Measurements from ENCODE around the gene FUT3.
"Not testable (repeated sequence)": the region's sequence is repeated elsewhere in the genome, so short reads cannot be mapped to it uniquely, and the experiment has no call there.

DNA sequence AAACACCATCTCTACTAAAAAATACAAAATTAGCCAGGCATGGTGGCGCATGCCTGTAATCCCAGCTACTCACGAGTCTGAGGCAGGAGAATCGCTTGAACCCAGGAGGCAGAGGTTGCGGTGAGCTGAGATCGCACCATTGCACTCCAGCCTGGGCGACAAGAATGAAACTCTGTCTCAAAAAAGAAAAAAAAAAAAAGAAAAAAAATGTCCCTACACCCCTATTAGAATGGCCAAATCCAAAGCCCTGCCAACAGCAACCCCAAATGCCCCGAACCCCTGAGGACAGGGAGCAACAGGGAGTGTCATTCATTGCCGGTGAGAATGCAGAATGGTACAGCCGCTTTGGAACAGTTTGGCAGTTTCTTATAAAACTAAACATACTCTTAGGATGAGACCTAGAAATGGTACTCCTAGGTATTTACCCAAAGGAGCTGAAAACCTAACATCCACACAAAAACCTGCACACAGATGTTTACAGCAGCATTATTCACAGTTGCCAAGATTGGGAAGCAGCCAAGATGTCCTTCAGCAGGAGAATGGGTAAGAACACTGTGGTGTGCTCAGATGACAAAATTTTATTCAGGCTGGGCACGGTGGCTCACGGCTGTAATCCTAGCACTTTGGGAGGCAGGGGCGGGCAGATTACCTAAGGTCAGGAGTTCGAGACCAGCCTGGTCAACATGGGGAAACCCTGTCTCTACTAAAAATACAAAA, 32.1 kb upstream of the FUT3 start:
- TF ChIP-seq EZH2 (IDR thresholded peaks at IDR 0.05; ENCODE audit: insufficient read depth, poor library complexity, severe bottlenecking); EZH2phosphoT487 (IDR thresholded peaks at IDR 0.05; ENCODE audit: insufficient read depth, low read depth): not testable (repeated sequence)

All from GM23248 (cell line).